ENCODE measurements around the gene ZNF695. TPM values are rescaled to one million over a fixed set of nuclear protein-coding genes. Genes with fewer than 3 reads are reported as not detected.

Gene ZNF695
- total RNA-seq, 1 experiment from 2014 or later, result 29.4 TPM

DNA sequence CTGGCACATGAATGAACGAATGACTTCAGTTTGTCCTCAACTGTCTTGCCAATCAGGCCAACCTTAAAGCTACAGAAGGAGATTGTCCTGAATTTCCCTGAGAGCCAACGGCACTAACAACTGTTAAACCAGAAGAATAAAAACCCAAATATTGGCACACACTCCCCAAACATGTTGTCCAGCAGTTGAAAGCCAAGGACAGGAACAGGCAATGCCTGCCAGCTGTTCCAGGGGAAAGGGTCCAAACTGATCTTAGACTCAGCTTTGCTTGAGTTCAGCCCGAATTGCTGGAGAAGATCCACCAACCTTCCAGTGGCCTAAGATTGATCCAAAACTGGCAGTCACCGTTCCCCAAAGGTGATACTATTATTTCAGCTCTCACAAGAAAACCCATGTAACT lies 53.7 kb downstream of the ZNF695 start:
- Mint-ChIP-seq H3K27ac (0 out of 2 replicates have a peak overlapping the region, but pooled peaks have one; percentile 33), H3K4me1 (peaks cover 11% of the 10 kb centered on the region), H3K36me3 (peaks cover 37% of the 10 kb centered on the region), H3K4me3 (no peak overlapping the region), H3K9me3 (peaks cover 11% of the 10 kb centered on the region), H3K27me3 (ENCODE audit: low read depth) (no peaks in the 10 kb centered on the region)
- POLR2A ChIA-PET, result interaction anchor here (0.6 to 0.7 kb wide), 2 partner anchors 13 to 45 kb away, joined by 4 read pairs; no protein-coding TSS in a partner anchor
- DNase-seq (ENCODE audit: low spot score) (no peak), ATAC-seq (no peak)
- CTCF ChIA-PET, result interaction anchor here (1.2 kb wide), 1 partner anchor 18 kb away, joined by 4 read pairs; no protein-coding TSS in a partner anchor
- TF ChIP-seq ZNF671 (CRISPR knock-in tag; IDR thresholded peaks at IDR 0.05) (no peak), PRRX2 (CRISPR knock-in tag; IDR thresholded peaks at IDR 0.05) (no peak), ZNF232 (CRISPR knock-in tag; IDR thresholded peaks at IDR 0.05) (no peak), SMAD3 (CRISPR knock-in tag; IDR thresholded peaks at IDR 0.05; ENCODE audit: borderline replicate concordance) (no peak)
- TF ChIP-seq, protein P1, sequence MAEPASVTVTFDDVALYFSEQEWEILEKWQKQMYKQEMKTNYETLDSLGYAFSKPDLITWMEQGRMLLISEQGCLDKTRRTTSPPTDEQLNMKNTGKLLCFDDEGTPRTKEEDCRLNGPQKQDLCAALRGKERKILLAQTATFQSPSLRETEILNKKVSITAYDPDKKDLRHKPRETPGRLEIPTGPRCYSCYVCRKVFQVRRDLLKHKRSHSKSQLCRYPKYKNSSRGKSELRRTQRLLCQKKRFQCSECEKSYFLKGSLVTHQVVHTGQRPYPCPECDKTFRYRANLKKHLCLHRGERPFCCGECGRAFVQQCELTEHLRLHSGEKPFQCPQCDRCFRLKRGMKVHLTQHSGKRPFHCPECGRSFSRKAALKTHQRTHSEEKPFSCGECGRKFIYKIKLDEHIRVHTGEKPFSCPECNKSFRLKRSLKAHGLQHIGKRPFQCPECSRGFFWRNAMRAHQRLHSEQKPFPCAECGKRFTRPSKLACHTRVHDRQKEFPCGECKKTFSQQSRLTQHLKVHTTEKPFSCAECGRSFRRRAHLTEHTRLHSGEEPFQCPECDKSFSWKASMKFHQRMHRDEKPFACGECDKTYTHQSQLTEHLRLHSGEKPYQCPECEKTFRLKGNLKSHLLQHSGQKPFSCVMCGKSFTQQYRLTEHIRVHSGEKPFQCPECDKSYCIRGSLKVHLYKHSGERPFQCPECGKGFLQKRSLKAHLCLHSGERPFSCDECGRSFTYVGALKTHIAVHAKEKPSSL (CRISPR knock-in tag; conservative IDR thresholded peaks at IDR 0.05), result no peak

- TF ChIP-seq ZSCAN18 (CRISPR knock-in tag; IDR thresholded peaks at IDR 0.05), result no peak
- H3K36me3 Mint-ChIP-seq, result peaks cover 24% of the 10 kb centered on the region
- ChIA-PET CTCF (no interaction called here), POLR2A (no interaction called here)
- no peaks in the 10 kb centered on the region for H3K27me3 Mint-ChIP-seq (ENCODE audit: low read depth)
- DNase-seq (ENCODE audit: low spot score), result no peak
- no peak overlapping the region for H3K4me3 Mint-ChIP-seq
- ATAC-seq, result no peak
- H3K4me1 Mint-ChIP-seq, result peaks cover 27% of the 10 kb centered on the region
- peaks cover 5% of the 10 kb centered on the region; the same call in 1 of the 2 replicates for H3K9me3 Mint-ChIP-seq
- H3K27ac Mint-ChIP-seq, result no peak overlapping the region
These were observed 56.4 kb downstream of the ZNF695 start for GRCh38 chr1:246951413-246951812.

- H3K27me3 Mint-ChIP-seq (ENCODE audit: low read depth), result no peaks in the 10 kb centered on the region
- CTCF ChIA-PET, result interaction anchor here (0.9 to 1.6 kb wide), 2 partner anchors 15 to 169 kb away, joined by 3 to 5 read pairs; no protein-coding TSS in a partner anchor
These were observed 57.9 kb downstream of the ZNF695 start for GRCh38 chr1:246949956-246950355.

DNA sequence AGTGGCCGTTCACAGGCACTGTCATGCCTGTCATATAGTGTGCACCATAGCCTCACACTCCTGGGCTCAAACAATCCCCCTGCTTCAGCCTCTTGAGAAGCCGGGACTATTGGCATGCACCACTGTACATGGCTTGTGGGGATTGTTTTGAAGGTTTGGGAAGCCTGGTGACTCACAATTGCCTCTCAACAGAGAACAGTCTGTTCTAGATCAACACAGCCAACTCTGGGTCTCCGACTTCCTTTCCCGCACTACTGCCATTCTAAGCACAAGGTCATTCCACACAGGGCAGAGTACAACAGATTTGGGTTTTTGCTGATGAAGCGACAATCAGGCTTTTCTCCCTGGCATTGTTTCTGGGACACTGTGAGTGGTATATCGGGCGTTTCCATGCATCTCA lies 60.6 kb downstream of the ZNF695 start:
- Mint-ChIP-seq H3K9me3 (peaks cover 5% of the 10 kb centered on the region; the same call in 1 of the 2 replicates), H3K27me3 (ENCODE audit: low read depth) (no peaks in the 10 kb centered on the region), H3K27ac (0 out of 2 replicates have a peak overlapping the region, but pooled peaks have one; percentile 17), H3K4me1 (peaks cover 27% of the 10 kb centered on the region), H3K36me3 (peaks cover 35% of the 10 kb centered on the region), H3K4me3 (no peak overlapping the region)
- CTCF ChIA-PET, result no interaction called here
- POLR2A ChIA-PET, result no interaction called here
- ATAC-seq (peak; percentile 55), DNase-seq (ENCODE audit: low spot score) (no peak)
- TF ChIP-seq NR3C1 (CRISPR knock-in tag; conservative IDR thresholded peaks at IDR 0.05; ENCODE audit: low read depth), result no peak
- TF ChIP-seq, protein P1 (CRISPR knock-in tag; conservative IDR thresholded peaks at IDR 0.05), result no peak
- TF ChIP-seq NFE2L1 (CRISPR knock-in tag; IDR thresholded peaks at IDR 0.05), result no peak
- TF ChIP-seq, protein P2, sequence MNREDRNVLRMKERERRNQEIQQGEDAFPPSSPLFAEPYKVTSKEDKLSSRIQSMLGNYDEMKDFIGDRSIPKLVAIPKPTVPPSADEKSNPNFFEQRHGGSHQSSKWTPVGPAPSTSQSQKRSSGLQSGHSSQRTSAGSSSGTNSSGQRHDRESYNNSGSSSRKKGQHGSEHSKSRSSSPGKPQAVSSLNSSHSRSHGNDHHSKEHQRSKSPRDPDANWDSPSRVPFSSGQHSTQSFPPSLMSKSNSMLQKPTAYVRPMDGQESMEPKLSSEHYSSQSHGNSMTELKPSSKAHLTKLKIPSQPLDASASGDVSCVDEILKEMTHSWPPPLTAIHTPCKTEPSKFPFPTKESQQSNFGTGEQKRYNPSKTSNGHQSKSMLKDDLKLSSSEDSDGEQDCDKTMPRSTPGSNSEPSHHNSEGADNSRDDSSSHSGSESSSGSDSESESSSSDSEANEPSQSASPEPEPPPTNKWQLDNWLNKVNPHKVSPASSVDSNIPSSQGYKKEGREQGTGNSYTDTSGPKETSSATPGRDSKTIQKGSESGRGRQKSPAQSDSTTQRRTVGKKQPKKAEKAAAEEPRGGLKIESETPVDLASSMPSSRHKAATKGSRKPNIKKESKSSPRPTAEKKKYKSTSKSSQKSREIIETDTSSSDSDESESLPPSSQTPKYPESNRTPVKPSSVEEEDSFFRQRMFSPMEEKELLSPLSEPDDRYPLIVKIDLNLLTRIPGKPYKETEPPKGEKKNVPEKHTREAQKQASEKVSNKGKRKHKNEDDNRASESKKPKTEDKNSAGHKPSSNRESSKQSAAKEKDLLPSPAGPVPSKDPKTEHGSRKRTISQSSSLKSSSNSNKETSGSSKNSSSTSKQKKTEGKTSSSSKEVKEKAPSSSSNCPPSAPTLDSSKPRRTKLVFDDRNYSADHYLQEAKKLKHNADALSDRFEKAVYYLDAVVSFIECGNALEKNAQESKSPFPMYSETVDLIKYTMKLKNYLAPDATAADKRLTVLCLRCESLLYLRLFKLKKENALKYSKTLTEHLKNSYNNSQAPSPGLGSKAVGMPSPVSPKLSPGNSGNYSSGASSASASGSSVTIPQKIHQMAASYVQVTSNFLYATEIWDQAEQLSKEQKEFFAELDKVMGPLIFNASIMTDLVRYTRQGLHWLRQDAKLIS (CRISPR knock-in tag; IDR thresholded peaks at IDR 0.05; ENCODE audit: borderline replicate concordance), result no peak
- TF ChIP-seq ZSCAN18 (CRISPR knock-in tag; IDR thresholded peaks at IDR 0.05), result no peak
- TF ChIP-seq ATF1 (CRISPR knock-in tag; IDR thresholded peaks at IDR 0.05), result no peak
- TF ChIP-seq NFYB (CRISPR knock-in tag; conservative IDR thresholded peaks at IDR 0.05; ENCODE audit: low read depth), result no peak
- no peak for TF ChIP-seq ZNF121 (CRISPR knock-in tag; IDR thresholded peaks at IDR 0.05)
- no peak for TF ChIP-seq JAZF1 (CRISPR knock-in tag; IDR thresholded peaks at IDR 0.05)
- no peak for TF ChIP-seq ETV6 (CRISPR knock-in tag; IDR thresholded peaks at IDR 0.05)

More at GRCh38 chr1:246949956-246950355, 57.9 kb downstream of the ZNF695 start:
- Mint-ChIP-seq H3K4me1 (peaks cover 27% of the 10 kb centered on the region), H3K36me3 (peaks cover 33% of the 10 kb centered on the region), H3K4me3 (no peak overlapping the region), H3K27ac (no peak overlapping the region), H3K9me3 (peaks cover 5% of the 10 kb centered on the region; the same call in 1 of the 2 replicates)
- ATAC-seq (no peak), DNase-seq (ENCODE audit: low spot score) (no peak)
- POLR2A ChIA-PET, result interaction anchor here (1.2 kb wide), 1 partner anchor 11 kb away, joined by 3 read pairs; no protein-coding TSS in a partner anchor
- no peak for TF ChIP-seq ELF4 (CRISPR knock-in tag; IDR thresholded peaks at IDR 0.05; ENCODE audit: low read depth)
- TF ChIP-seq TCF7 (CRISPR knock-in tag; IDR thresholded peaks at IDR 0.05; ENCODE audit: low read depth), result no peak
- no peak for TF ChIP-seq ZNF121 (CRISPR knock-in tag; IDR thresholded peaks at IDR 0.05)
- TF ChIP-seq ZMAT4 (CRISPR knock-in tag; IDR thresholded peaks at IDR 0.05), result no peak
